ENCODE data around the gene ACP1. TPM values are rescaled to one million over a fixed set of nuclear protein-coding genes. Genes with fewer than 3 reads are reported as not detected.

The ACP1 gene
- total RNA-seq, 1 donor from 2014 or later, result 81.4 TPM

DNA sequence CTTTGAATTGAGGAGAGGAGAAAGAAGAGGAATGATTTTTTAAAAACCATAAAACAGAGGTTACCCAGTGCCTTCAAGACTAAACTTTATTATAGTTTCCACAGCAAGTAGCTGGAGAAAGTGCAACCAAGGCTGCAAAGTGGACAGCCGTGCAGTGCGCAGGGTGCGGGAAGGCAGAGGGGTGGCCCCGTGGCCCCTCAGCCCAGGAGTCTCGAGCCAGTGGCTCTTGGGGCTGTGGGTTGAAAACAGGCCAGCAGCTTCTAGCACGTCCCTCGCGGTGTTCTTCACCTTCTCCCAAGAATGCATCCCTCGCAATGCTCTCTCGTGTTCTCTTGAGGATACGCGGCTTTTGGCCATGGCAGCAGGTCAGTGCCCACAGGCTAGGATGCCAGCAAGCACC lies 51.6 kb downstream of the ACP1 start:
- Mint-ChIP-seq H3K4me3 (ENCODE audit: unreplicated experiment) (no peak overlapping the region), H3K27ac (ENCODE audit: unreplicated experiment) (no peak overlapping the region)
- no peak for DNase-seq (ENCODE audit: extremely low spot score, unreplicated experiment)

DNA sequence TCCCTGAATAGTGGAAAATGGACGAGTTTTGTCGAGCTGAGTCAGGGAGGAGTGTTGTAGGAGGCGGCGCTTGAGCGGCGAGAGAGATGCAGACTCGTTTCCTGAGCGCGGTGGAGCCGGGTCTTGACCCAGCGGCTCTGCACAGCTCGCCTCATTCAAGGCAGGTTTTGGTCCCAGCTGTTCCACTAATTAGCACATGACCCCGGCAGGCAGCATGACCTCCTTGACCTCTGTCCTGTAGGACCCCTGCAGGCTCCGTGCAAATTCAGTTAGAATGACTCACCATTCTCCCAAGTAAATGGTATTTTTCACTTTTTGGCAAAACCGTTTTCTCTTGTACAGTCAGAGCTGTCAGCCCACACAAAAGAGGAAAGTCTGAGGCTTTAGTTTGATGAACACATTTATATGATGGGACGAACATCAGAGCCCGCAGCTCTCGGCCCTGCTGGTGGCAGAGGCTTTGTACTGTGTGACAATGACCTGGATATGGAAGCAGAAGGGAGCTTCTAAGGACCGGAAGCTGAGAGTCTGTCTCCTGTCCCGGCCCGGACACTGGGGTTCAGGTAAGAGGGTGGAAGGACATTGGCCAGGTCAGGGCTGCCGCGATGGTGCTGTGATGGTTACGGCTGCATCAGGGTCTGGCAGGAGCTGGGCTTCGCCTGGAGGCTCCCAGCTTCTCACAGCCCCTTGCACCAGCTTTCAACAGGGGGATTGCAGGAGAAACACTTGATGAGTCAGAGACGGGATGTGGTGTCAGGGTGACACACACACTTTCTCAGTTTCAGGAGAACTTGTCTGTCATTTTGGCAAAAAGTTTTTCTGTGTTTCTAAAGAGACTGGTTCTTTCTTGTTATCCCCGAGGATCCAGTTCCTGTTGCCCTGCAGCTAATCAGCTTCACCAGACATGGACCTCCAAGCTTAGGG lies 53.0 kb downstream of the ACP1 start:
- Mint-ChIP-seq H3K4me3 (ENCODE audit: unreplicated experiment) (peak overlapping the region; percentile 72), H3K9me3 (ENCODE audit: unreplicated experiment) (no peaks in the 10 kb centered on the region), H3K27ac (ENCODE audit: unreplicated experiment) (peak overlapping the region; percentile 98), H3K36me3 (ENCODE audit: unreplicated experiment) (no peaks in the 10 kb centered on the region), H3K4me1 (ENCODE audit: unreplicated experiment) (peaks cover 34% of the 10 kb centered on the region), H3K27me3 (ENCODE audit: unreplicated experiment) (no peaks in the 10 kb centered on the region)
- TF ChIP-seq, protein P1, sequence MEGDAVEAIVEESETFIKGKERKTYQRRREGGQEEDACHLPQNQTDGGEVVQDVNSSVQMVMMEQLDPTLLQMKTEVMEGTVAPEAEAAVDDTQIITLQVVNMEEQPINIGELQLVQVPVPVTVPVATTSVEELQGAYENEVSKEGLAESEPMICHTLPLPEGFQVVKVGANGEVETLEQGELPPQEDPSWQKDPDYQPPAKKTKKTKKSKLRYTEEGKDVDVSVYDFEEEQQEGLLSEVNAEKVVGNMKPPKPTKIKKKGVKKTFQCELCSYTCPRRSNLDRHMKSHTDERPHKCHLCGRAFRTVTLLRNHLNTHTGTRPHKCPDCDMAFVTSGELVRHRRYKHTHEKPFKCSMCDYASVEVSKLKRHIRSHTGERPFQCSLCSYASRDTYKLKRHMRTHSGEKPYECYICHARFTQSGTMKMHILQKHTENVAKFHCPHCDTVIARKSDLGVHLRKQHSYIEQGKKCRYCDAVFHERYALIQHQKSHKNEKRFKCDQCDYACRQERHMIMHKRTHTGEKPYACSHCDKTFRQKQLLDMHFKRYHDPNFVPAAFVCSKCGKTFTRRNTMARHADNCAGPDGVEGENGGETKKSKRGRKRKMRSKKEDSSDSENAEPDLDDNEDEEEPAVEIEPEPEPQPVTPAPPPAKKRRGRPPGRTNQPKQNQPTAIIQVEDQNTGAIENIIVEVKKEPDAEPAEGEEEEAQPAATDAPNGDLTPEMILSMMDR (IDR thresholded peaks at IDR 0.05), result no peak
- DNase-seq (ENCODE audit: extremely low spot score, unreplicated experiment), result no peak

More for the DNA sequence above, 51.6 kb downstream of the ACP1 start:
- H3K4me1 Mint-ChIP-seq (ENCODE audit: unreplicated experiment), result peaks cover 28% of the 10 kb centered on the region
- TF ChIP-seq, protein P1 (IDR thresholded peaks at IDR 0.05), result no peak
- peaks cover 2% of the 10 kb centered on the region for H3K27me3 Mint-ChIP-seq (ENCODE audit: unreplicated experiment)
- no peaks in the 10 kb centered on the region for H3K36me3 Mint-ChIP-seq (ENCODE audit: unreplicated experiment)
- H3K9me3 Mint-ChIP-seq (ENCODE audit: unreplicated experiment), result no peaks in the 10 kb centered on the region

DNA sequence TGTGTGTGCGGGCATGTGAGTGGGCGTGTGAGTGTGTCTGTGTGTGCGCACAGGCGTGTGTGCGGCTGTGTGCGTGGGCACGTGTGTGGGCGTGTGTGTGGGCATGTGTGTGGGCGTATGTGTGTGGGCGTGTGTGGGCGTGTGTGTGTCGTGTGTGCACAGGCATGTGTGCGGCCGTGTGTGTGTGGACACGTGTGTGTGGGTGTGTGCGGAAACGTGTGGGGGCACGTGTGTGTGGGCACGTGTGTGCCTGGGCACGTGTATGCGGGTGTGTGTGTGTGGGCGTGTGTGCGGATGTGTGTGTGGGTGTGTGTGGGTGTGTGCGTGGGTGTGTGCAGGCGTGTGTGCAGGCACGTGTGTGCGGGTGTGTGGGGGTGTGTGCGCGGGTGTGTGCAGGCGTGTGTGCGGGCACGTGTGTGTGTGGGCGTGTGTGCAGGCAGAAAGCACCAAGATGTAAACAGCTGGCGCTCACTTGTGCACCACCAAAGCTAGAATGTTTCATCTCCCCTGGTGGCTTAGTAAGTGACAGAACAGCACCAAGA lies 54.4 kb downstream of the ACP1 start:
- no peak for DNase-seq (ENCODE audit: extremely low spot score, unreplicated experiment)
- peaks cover 1% of the 10 kb centered on the region for H3K9me3 Mint-ChIP-seq (ENCODE audit: unreplicated experiment)
- H3K4me1 Mint-ChIP-seq (ENCODE audit: unreplicated experiment), result peaks cover 40% of the 10 kb centered on the region
- peak overlapping the region; percentile 98 for H3K27ac Mint-ChIP-seq (ENCODE audit: unreplicated experiment)
- TF ChIP-seq, protein P1 (IDR thresholded peaks at IDR 0.05), result no peak
- H3K4me3 Mint-ChIP-seq (ENCODE audit: unreplicated experiment), result peak overlapping the region; percentile 72
- no peaks in the 10 kb centered on the region for H3K27me3 Mint-ChIP-seq (ENCODE audit: unreplicated experiment)
- H3K36me3 Mint-ChIP-seq (ENCODE audit: unreplicated experiment), result peaks cover 1% of the 10 kb centered on the region

DNA sequence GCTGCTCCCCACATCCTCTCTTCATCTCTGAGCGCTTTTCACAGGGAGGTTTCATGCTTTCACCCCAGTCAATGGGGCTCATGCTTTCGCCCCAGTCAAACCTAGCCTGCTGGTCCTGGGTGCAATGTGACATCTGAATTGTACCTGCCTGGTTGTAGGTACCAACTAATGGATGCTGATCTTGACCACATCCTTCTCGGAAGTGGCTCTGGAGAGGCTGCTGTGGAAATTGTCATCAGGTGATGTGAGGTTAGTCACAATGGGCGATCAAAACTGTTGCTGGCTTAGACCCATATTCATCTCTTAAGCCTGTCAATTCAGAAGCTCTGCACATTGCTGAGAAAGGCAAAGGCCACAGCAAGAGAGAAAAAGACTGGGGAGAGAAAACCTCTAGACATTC lies 55.8 kb downstream of the ACP1 start:
- Mint-ChIP-seq H3K9me3 (ENCODE audit: unreplicated experiment) (peaks cover 13% of the 10 kb centered on the region), H3K27me3 (ENCODE audit: unreplicated experiment) (no peaks in the 10 kb centered on the region), H3K4me3 (ENCODE audit: unreplicated experiment) (no peak overlapping the region), H3K36me3 (ENCODE audit: unreplicated experiment) (peaks cover 9% of the 10 kb centered on the region), H3K27ac (ENCODE audit: unreplicated experiment) (no peak overlapping the region), H3K4me1 (ENCODE audit: unreplicated experiment) (peaks cover 40% of the 10 kb centered on the region)
- no peak for DNase-seq (ENCODE audit: extremely low spot score, unreplicated experiment)
- TF ChIP-seq, protein P1 (IDR thresholded peaks at IDR 0.05), result no peak

DNA sequence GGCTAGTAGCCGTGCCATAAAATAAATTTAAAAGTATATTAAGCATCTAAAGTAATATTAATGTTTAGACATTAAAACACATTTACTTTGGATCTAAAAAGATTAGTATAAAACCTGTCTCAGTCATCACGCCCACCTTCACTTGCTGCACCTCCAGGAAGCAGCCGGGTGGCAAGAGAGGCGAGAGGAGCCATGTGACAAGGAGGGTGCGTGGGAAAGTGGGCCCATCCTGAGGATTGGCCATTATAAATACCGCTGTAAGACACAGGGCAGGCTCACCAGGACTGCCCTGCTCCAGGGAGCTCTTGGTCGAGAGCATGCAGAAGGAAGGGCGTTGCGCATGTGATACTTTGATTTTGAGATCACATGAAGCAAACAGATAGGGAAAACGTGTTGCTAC lies 57.6 kb downstream of the ACP1 start:
- Mint-ChIP-seq H3K4me1 (ENCODE audit: unreplicated experiment) (peaks cover 32% of the 10 kb centered on the region), H3K36me3 (ENCODE audit: unreplicated experiment) (peaks cover 21% of the 10 kb centered on the region), H3K27ac (ENCODE audit: unreplicated experiment) (no peak overlapping the region), H3K9me3 (ENCODE audit: unreplicated experiment) (peaks cover 30% of the 10 kb centered on the region), H3K27me3 (ENCODE audit: unreplicated experiment) (no peaks in the 10 kb centered on the region), H3K4me3 (ENCODE audit: unreplicated experiment) (no peak overlapping the region)
- TF ChIP-seq, protein P1 (IDR thresholded peaks at IDR 0.05), result no peak
- no peak for DNase-seq (ENCODE audit: extremely low spot score, unreplicated experiment)

Data from osteocyte (in vitro differentiated cells).